Endometrial microvascular endothelial cells (primary cell): ENCODE results near the gene ELF3. TPM values are rescaled to one million over a fixed set of nuclear protein-coding genes. Genes with fewer than 3 reads are reported as not detected.
"Not testable (repeated sequence)": the region's sequence is repeated elsewhere in the genome, so short reads cannot be mapped to it uniquely, and the experiment has no call there.

ENCODE experiments used
- in situ Hi-C: cut with HindIII; loops from 2 replicates; pipeline ENCODE4 v1.10.0; 2017; ENCODE audit warnings: low sequenced_read_pairs, low pct_unique_long_range_greater_than_20kb; ENCODE audit errors: inconsistent ontology term
- total RNA-seq: library from RNA; depleted of rRNA; stranded (reverse); fragments of >200 nt; gene quantifications from one replicate; pipeline ENCODE4 v1.2.3, GENCODE V29; 2015; ENCODE audit errors: inconsistent ontology term

Gene ELF3
- total RNA-seq, 1 donor from 2014 or later, result not detected

GRCh38 chr1:202029171-202029665 lies 18.8 kb downstream of the ELF3 start:
- in situ Hi-C loops, result no loop called here

- in situ Hi-C loops, result no loop called here
Measured at GRCh38 chr1:202029727-202030126, 19.3 kb downstream of the ELF3 start.

GRCh38 chr1:202031796-202032195 lies 21.4 kb downstream of the ELF3 start:
- in situ Hi-C loops, result no loop called here

- in situ Hi-C loops, result no loop called here
Measured at GRCh38 chr1:202034149-202034682, 23.8 kb downstream of the ELF3 start.

GRCh38 chr1:202034683-202035462 lies 24.5 kb downstream of the ELF3 start:
- in situ Hi-C loops, result no loop called here

- in situ Hi-C loops, result no loop called here
Measured at GRCh38 chr1:202036595-202037387, 26.4 kb downstream of the ELF3 start.

- in situ Hi-C loops, result no loop called here
Measured at GRCh38 chr1:202037706-202038296, 27.4 kb downstream of the ELF3 start.

- in situ Hi-C loops, result no loop called here
Measured at GRCh38 chr1:202038688-202039346, 28.4 kb downstream of the ELF3 start.

GRCh38 chr1:202045705-202046104 lies 35.3 kb downstream of the ELF3 start:
- in situ Hi-C loops, result no loop called here

- in situ Hi-C loops, result no loop called here
Measured at GRCh38 chr1:202046227-202046626, 35.8 kb downstream of the ELF3 start.

GRCh38 chr1:202046748-202047708 lies 36.6 kb downstream of the ELF3 start:
- in situ Hi-C loops, result no loop called here

- in situ Hi-C loops, result no loop called here
Measured at GRCh38 chr1:202047977-202048376, 37.6 kb downstream of the ELF3 start.

GRCh38 chr1:202049129-202049528 lies 38.7 kb downstream of the ELF3 start:
- in situ Hi-C loops, result no loop called here

- in situ Hi-C loops, result no loop called here
Measured at GRCh38 chr1:202054094-202054493, 43.7 kb downstream of the ELF3 start.

- in situ Hi-C loops, result not testable (repeated sequence)
Measured at GRCh38 chr1:202054673-202055072, 44.3 kb downstream of the ELF3 start.

GRCh38 chr1:202056644-202057334 lies 46.4 kb downstream of the ELF3 start:
- in situ Hi-C loops, result no loop called here

GRCh38 chr1:202057335-202057704 lies 46.9 kb downstream of the ELF3 start:
- in situ Hi-C loops, result not testable (repeated sequence)
